IPS-11a (cell line): ENCODE results near the gene EIF4E1B.
A peak's percentile ranks its signal among the peaks of the same experiment; 100 is the strongest.

Experiments
- H3K4me3 ChIP-seq: one replicate; pipeline ENCODE4 v1.5.1; 2013; ENCODE audit warnings: low read depth, low read length, control low read depth

The EIF4E1B gene

GRCh38 chr5:176644878-176645670 lies 14.6 kb downstream of the EIF4E1B start:
- no peak overlapping the region for H3K4me3 ChIP-seq

- H3K4me3 ChIP-seq: no peak overlapping the region
Observed at GRCh38 chr5:176646049-176646706, 15.7 kb downstream of the EIF4E1B start.

GRCh38 chr5:176646707-176647029 lies 16.2 kb downstream of the EIF4E1B start:
- H3K4me3 ChIP-seq: no peak overlapping the region

GRCh38 chr5:176647030-176647842 lies 16.8 kb downstream of the EIF4E1B start, which contains the start of gene TSPAN17:
Gene TSPAN17, plus strand, starts transcription at chr5:176647484. Its CDS starts 132 bp downstream, at chr5:176647616.
- H3K4me3 ChIP-seq: peak within 1 kb of the TSS; percentile 66

GRCh38 chr5:176647843-176648473 lies 17.5 kb downstream of the EIF4E1B start:
- H3K4me3 ChIP-seq: peak overlapping the region; percentile 66

- H3K4me3 ChIP-seq: no peak overlapping the region
Observed at GRCh38 chr5:176648474-176649194, 18.2 kb downstream of the EIF4E1B start.

GRCh38 chr5:176650354-176650884 lies 19.9 kb downstream of the EIF4E1B start:
- H3K4me3 ChIP-seq: no peak overlapping the region

- H3K4me3 ChIP-seq: no peak overlapping the region
Observed at GRCh38 chr5:176651472-176651980, 21.1 kb downstream of the EIF4E1B start.

GRCh38 chr5:176652136-176652535 lies 21.7 kb downstream of the EIF4E1B start:
- no peak overlapping the region for H3K4me3 ChIP-seq

GRCh38 chr5:176653401-176654385 lies 23.2 kb downstream of the EIF4E1B start:
- H3K4me3 ChIP-seq: no peak overlapping the region

- H3K4me3 ChIP-seq: no peak overlapping the region
Observed at GRCh38 chr5:176654856-176655255, 24.4 kb downstream of the EIF4E1B start.

- no peak overlapping the region for H3K4me3 ChIP-seq
Observed at GRCh38 chr5:176656467-176656990, 26.1 kb downstream of the EIF4E1B start.

GRCh38 chr5:176658007-176658599 lies 27.6 kb downstream of the EIF4E1B start:
- no peak overlapping the region for H3K4me3 ChIP-seq

- no peak overlapping the region for H3K4me3 ChIP-seq
Observed at GRCh38 chr5:176658817-176659511, 28.5 kb downstream of the EIF4E1B start.

GRCh38 chr5:176659512-176659839 lies 29.0 kb downstream of the EIF4E1B start:
- no peak overlapping the region for H3K4me3 ChIP-seq

- no peak overlapping the region for H3K4me3 ChIP-seq
Observed at GRCh38 chr5:176659860-176660461, 29.5 kb downstream of the EIF4E1B start.

- no peak overlapping the region for H3K4me3 ChIP-seq
Observed at GRCh38 chr5:176660530-176660859, 30.0 kb downstream of the EIF4E1B start.
